HepG2 (cell line): ENCODE data around the gene WIZ.
"Not testable (repeated sequence)": the region's sequence is repeated elsewhere in the genome, so short reads cannot be mapped to it uniquely, and the experiment has no call there.

Experiments
- CBX5 ChIP-seq: sonication (generic); formaldehyde crosslinking; IDR thresholded peaks from 2 replicates; pipeline ENCODE4 v1.4.0; 2020; ENCODE audit warnings: missing genetic modification reagents, borderline replicate concordance
- CTCF ChIP-seq: sonication (generic); formaldehyde crosslinking; IDR thresholded peaks from 2 replicates; pipeline ENCODE4 v1.5.0; 2020; ENCODE audit warnings: mild to moderate bottlenecking, missing genetic modification reagents, moderate library complexity
- FOXM1 ChIP-seq: sonication (generic); formaldehyde crosslinking; IDR thresholded peaks from 2 replicates; pipeline ENCODE4 v1.5.0; 2020; ENCODE audit warnings: missing genetic modification reagents
- NONO ChIP-seq, 2 experiments: fragments of 450-650 bp in 1 of 2; sonication (generic) in 1 of 2; formaldehyde crosslinking in 1 of 2; IDR thresholded peaks in 1 of 2; conservative IDR thresholded peaks in 1 of 2; 2 replicates each; pipeline versions ENCODE4 v1.6.1 to v1.8.0; 2017 to 2022; ENCODE audit warnings: mild to moderate bottlenecking in 1 of 2, missing genetic modification reagents in 1 of 2, moderate library complexity in 1 of 2
- SMC3 ChIP-seq: IDR thresholded peaks from 2 replicates; pipeline ENCODE4 v1.6.1; 2011; ENCODE audit warnings: low read length, improper control_type of control experiment
- SRF ChIP-seq: IDR thresholded peaks from 2 replicates; pipeline ENCODE4 v1.6.1; 2011; ENCODE audit warnings: mild to moderate bottlenecking, low read depth, low read length, moderate library complexity
- ZMYM4 ChIP-seq: sonication (generic); formaldehyde crosslinking; IDR thresholded peaks from 2 replicates; pipeline ENCODE4 v1.8.1; 2023; ENCODE audit warnings: mild to moderate bottlenecking, missing genetic modification reagents
- ZNF878 ChIP-seq: sonication (generic); formaldehyde crosslinking; IDR thresholded peaks from 2 replicates; pipeline ENCODE4 v1.8.1; 2023; ENCODE audit warnings: mild to moderate bottlenecking, missing genetic modification reagents, moderate library complexity
- ZZZ3 ChIP-seq: sonication (generic); formaldehyde crosslinking; IDR thresholded peaks from 2 replicates; pipeline ENCODE4 v1.4.0; 2020; ENCODE audit warnings: missing genetic modification reagents, mild to moderate bottlenecking, borderline replicate concordance
- TF ChIP-seq, protein P1 (sequence below): sonication (generic); formaldehyde crosslinking; IDR thresholded peaks from 2 replicates; pipeline ENCODE4 v1.8.1; 2023; ENCODE audit warnings: mild to moderate bottlenecking, missing genetic modification reagents

GRCh38 chr19:15395251-15395650 is 54.5 kb downstream of the WIZ start:
- TF ChIP-seq, protein P1, sequence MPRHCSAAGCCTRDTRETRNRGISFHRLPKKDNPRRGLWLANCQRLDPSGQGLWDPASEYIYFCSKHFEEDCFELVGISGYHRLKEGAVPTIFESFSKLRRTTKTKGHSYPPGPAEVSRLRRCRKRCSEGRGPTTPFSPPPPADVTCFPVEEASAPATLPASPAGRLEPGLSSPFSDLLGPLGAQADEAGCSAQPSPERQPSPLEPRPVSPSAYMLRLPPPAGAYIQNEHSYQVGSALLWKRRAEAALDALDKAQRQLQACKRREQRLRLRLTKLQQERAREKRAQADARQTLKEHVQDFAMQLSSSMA (CRISPR knock-in tag) = not testable (repeated sequence)
- TF ChIP-seq FOXM1; SMC3; CBX5; NONO (IDR thresholded peaks at IDR 0.05); NONO (CRISPR knock-in tag; conservative IDR thresholded peaks at IDR 0.05); CTCF (CRISPR knock-in tag); ZMYM4 (CRISPR knock-in tag); ZNF878; SRF; ZZZ3 (CRISPR knock-in tag): not testable (repeated sequence)
